HEK293 (cell line): ENCODE results near the gene NCDN.

Source experiments
- CTCF ChIA-PET: fragments of 350-600 bp; formaldehyde crosslinking; extraction: SDS; loops from one replicate; lab custom pipeline; 2021; ENCODE audit warnings: antibody characterized with exemption; lab: Yijun Ruan, JAX
- POLR2A ChIA-PET: fragments of 300-600 bp; formaldehyde crosslinking; extraction: SDS; loops from one replicate; lab custom pipeline; 2020; ENCODE audit warnings: antibody characterized with exemption, inconsistent platforms; lab: Yijun Ruan, JAX
- H3K27ac ChIP-seq: fragments of 200-500 bp; sonication (Bioruptor generic); 2 replicates; pipeline ENCODE4 v1.5.1; 2014; ENCODE audit warnings: low read depth, low read length, control low read depth, inconsistent platforms; ENCODE audit errors: extremely low read depth
- H3K36me3 ChIP-seq, 2 experiments: fragments of 200-500 bp in 1 of 2; sonication (Bioruptor generic) in 1 of 2; 1 replicate in 1 of 2; 2 replicates in 1 of 2; pipeline ENCODE4 v1.5.1; 2014 to 2017; ENCODE audit warnings: inconsistent platforms in 2 of 2, low read length in 2 of 2; ENCODE audit not compliant: control insufficient read depth in 2 of 2, insufficient read depth in 1 of 2
- H3K4me1 ChIP-seq: fragments of 200-500 bp; sonication (Bioruptor generic); 2 replicates; pipeline ENCODE4 v1.5.1; 2014; ENCODE audit warnings: mild to moderate bottlenecking, low read length, inconsistent platforms; ENCODE audit not compliant: control insufficient read depth, insufficient read depth
- H3K4me3 ChIP-seq: 2 replicates; pipeline ENCODE4 v1.5.1; 2011; ENCODE audit warnings: low read depth, mild to moderate bottlenecking, control low read depth, low read length, moderate library complexity
- H3K9me3 ChIP-seq: fragments of 200-500 bp; sonication (Bioruptor generic); 2 replicates; pipeline ENCODE4 v1.5.1; 2014; ENCODE audit warnings: low read depth, low read length, inconsistent platforms; ENCODE audit not compliant: control insufficient read depth, insufficient read depth
- HIC1 ChIP-seq: fragments of 450-650 bp; formaldehyde crosslinking; IDR thresholded peaks from 2 replicates; pipeline ENCODE4 v1.5.1; 2016; ENCODE audit warnings: missing biosample characterization, missing genetic modification characterization
- KLF8 ChIP-seq: fragments of 450-650 bp; formaldehyde crosslinking; IDR thresholded peaks from 2 replicates; pipeline ENCODE4 v1.5.1; 2016; ENCODE audit warnings: missing biosample characterization, missing genetic modification characterization
- PRDM2 ChIP-seq: fragments of 450-650 bp; formaldehyde crosslinking; IDR thresholded peaks from 2 replicates; pipeline ENCODE4 v1.5.1; 2016; ENCODE audit warnings: missing biosample characterization, missing genetic modification characterization, borderline replicate concordance
- YY2 ChIP-seq: fragments of 450-650 bp; formaldehyde crosslinking; IDR thresholded peaks from 2 replicates; pipeline ENCODE4 v1.5.1; 2016; ENCODE audit warnings: missing biosample characterization, missing genetic modification characterization
- ZBTB1 ChIP-seq: fragments of 450-650 bp; formaldehyde crosslinking; IDR thresholded peaks from 2 replicates; pipeline ENCODE4 v1.5.1; 2016; ENCODE audit warnings: missing biosample characterization, missing genetic modification characterization
- ZBTB10 ChIP-seq: fragments of 450-650 bp; formaldehyde crosslinking; IDR thresholded peaks from 2 replicates; pipeline ENCODE4 v1.5.1; 2016; ENCODE audit warnings: missing biosample characterization, missing genetic modification characterization
- ZNF184 ChIP-seq: fragments of 450-650 bp; IDR thresholded peaks from 2 replicates; pipeline ENCODE4 v1.5.1; 2018; ENCODE audit warnings: missing biosample characterization, mild to moderate bottlenecking, missing genetic modification characterization
- ZNF214 ChIP-seq: fragments of 450-650 bp; formaldehyde crosslinking; IDR thresholded peaks from 2 replicates; pipeline ENCODE4 v1.5.1; 2017; ENCODE audit warnings: missing biosample characterization, mild to moderate bottlenecking, missing genetic modification characterization, borderline replicate concordance
- ZNF335 ChIP-seq: fragments of 450-650 bp; formaldehyde crosslinking; conservative IDR thresholded peaks from 2 replicates; pipeline ENCODE4 v1.5.1; 2016; ENCODE audit warnings: missing biosample characterization, missing genetic modification characterization
- ZNF571 ChIP-seq: fragments of 450-650 bp; formaldehyde crosslinking; IDR thresholded peaks from 2 replicates; pipeline ENCODE4 v1.5.0; 2017; ENCODE audit warnings: missing biosample characterization, missing genetic modification characterization
- ZNF596 ChIP-seq: fragments of 450-650 bp; IDR thresholded peaks from 2 replicates; pipeline ENCODE4 v1.5.0; 2018; ENCODE audit warnings: missing biosample characterization, mild to moderate bottlenecking, missing genetic modification characterization, moderate library complexity
- ZNF658 ChIP-seq: fragments of 450-650 bp; formaldehyde crosslinking; IDR thresholded peaks from 2 replicates; pipeline ENCODE4; 2016; ENCODE audit warnings: missing biosample characterization, missing genetic modification characterization
- TF ChIP-seq, protein P1 (sequence below): fragments of 450-650 bp; formaldehyde crosslinking; conservative IDR thresholded peaks from 2 replicates; pipeline ENCODE4 v1.5.1; 2016; ENCODE audit warnings: low read depth, missing biosample characterization, missing genetic modification characterization
- TF ChIP-seq, protein P2 (sequence below): fragments of 450-650 bp; formaldehyde crosslinking; IDR thresholded peaks from 2 replicates; pipeline ENCODE4 v1.5.1; 2016; ENCODE audit warnings: missing biosample characterization, missing genetic modification characterization

NCDN gene

GRCh38 chr1:35532497-35533223 lies 24.9 kb upstream of the NCDN start:
- POLR2A ChIA-PET = no interaction called here
- peaks cover 0 to 23% of the 10 kb centered on the region in 2 experiments; a peak in 2 of 3 replicates for H3K36me3 ChIP-seq
- H3K4me1 ChIP-seq = peaks cover 3% of the 10 kb centered on the region
- H3K27ac ChIP-seq = no peak overlapping the region
- CTCF ChIA-PET = interaction anchor here (0.6 to 0.9 kb wide), 4 partner anchors 9 to 411 kb away, joined by 3 read pairs; no protein-coding TSS in a partner anchor
- TF ChIP-seq ZBTB1 (tag by site-specific recombination) = no peak
- no peak for TF ChIP-seq KLF8 (tag by site-specific recombination)
- no peak for TF ChIP-seq ZNF596 (tag by site-specific recombination)
- no peak for TF ChIP-seq ZNF571 (tag by site-specific recombination)
- TF ChIP-seq ZNF658 (tag by site-specific recombination) = no peak
- TF ChIP-seq, protein P1, sequence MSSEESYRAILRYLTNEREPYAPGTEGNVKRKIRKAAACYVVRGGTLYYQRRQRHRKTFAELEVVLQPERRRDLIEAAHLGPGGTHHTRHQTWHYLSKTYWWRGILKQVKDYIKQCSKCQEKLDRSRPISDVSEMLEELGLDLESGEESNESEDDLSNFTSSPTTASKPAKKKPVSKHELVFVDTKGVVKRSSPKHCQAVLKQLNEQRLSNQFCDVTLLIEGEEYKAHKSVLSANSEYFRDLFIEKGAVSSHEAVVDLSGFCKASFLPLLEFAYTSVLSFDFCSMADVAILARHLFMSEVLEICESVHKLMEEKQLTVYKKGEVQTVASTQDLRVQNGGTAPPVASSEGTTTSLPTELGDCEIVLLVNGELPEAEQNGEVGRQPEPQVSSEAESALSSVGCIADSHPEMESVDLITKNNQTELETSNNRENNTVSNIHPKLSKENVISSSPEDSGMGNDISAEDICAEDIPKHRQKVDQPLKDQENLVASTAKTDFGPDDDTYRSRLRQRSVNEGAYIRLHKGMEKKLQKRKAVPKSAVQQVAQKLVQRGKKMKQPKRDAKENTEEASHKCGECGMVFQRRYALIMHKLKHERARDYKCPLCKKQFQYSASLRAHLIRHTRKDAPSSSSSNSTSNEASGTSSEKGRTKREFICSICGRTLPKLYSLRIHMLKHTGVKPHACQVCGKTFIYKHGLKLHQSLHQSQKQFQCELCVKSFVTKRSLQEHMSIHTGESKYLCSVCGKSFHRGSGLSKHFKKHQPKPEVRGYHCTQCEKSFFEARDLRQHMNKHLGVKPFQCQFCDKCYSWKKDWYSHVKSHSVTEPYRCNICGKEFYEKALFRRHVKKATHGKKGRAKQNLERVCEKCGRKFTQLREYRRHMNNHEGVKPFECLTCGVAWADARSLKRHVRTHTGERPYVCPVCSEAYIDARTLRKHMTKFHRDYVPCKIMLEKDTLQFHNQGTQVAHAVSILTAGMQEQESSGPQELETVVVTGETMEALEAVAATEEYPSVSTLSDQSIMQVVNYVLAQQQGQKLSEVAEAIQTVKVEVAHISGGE (tag by site-specific recombination) = no peak
- no peak for TF ChIP-seq ZNF335
- no peak for TF ChIP-seq PRDM2 (tag by site-specific recombination)
- TF ChIP-seq, protein P2, sequence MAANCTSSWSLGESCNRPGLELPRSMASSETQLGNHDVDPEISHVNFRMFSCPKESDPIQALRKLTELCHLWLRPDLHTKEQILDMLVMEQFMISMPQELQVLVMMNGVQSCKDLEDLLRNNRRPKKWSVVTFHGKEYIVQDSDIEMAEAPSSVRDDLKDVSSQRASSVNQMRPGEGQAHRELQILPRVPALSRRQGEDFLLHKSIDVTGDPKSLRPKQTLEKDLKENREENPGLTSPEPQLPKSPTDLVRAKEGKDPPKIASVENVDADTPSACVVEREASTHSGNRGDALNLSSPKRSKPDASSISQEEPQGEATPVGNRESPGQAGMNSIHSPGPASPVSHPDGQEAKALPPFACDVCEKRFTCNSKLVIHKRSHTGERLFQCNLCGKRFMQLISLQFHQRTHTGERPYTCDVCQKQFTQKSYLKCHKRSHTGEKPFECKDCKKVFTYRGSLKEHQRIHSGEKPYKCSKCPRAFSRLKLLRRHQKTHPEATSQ (tag by site-specific recombination) = no peak
- TF ChIP-seq ZNF214 (tag by site-specific recombination) = no peak
- no peak for TF ChIP-seq YY2 (tag by site-specific recombination)
- no peak for TF ChIP-seq ZBTB10 (tag by site-specific recombination)
- no peak for TF ChIP-seq ZNF184 (tag by site-specific recombination)
- no peak for TF ChIP-seq HIC1 (tag by site-specific recombination)
- no peak overlapping the region for H3K4me3 ChIP-seq
- no peaks in the 10 kb centered on the region for H3K9me3 ChIP-seq
